Activated naive CD4-positive, alpha-beta T cell treated with anti-CD3 and anti-CD28 coated beads, Interleukin-2, amount 50 U/mL, for 16 hours (primary cell): ENCODE data around the gene NCSTN.

Source experiments
- DNase-seq: peaks from one replicate; pipeline ENCODE4 v3.0.0-alpha.2; 2020

The NCSTN gene

GRCh38 chr1:160352555-160352954 lies 9.4 kb downstream of the NCSTN start:
- DNase-seq: no peak

- no peak for DNase-seq
These were observed 10.0 kb downstream of the NCSTN start for GRCh38 chr1:160353223-160353622.

GRCh38 chr1:160354388-160354985 lies 11.3 kb downstream of the NCSTN start:
- DNase-seq: no peak

GRCh38 chr1:160357286-160358002 lies 14.3 kb downstream of the NCSTN start:
- no peak for DNase-seq

- no peak for DNase-seq
These were observed 14.9 kb downstream of the NCSTN start for GRCh38 chr1:160358073-160358472.

- no peak for DNase-seq
These were observed 16.5 kb downstream of the NCSTN start for GRCh38 chr1:160359559-160360226.

- no peak for DNase-seq
These were observed 17.1 kb downstream of the NCSTN start for GRCh38 chr1:160360227-160360695.

GRCh38 chr1:160361199-160361598 lies 18.0 kb downstream of the NCSTN start:
- DNase-seq: no peak

- no peak for DNase-seq
These were observed 18.6 kb downstream of the NCSTN start for GRCh38 chr1:160361814-160362167.

GRCh38 chr1:160362168-160362957 lies 19.2 kb downstream of the NCSTN start:
- DNase-seq: no peak

- DNase-seq: no peak
These were observed 19.8 kb downstream of the NCSTN start for GRCh38 chr1:160363010-160363409.

- no peak for DNase-seq
These were observed 21.0 kb downstream of the NCSTN start for GRCh38 chr1:160363951-160364735.

- no peak for DNase-seq
These were observed 22.1 kb downstream of the NCSTN start for GRCh38 chr1:160365325-160365724.

GRCh38 chr1:160366731-160367515 lies 23.7 kb downstream of the NCSTN start, which contains the start of gene NHLH1:
NHLH1 (plus strand) TSS chr1:160367071; CDS start chr1:160370732, 3,661 bp downstream.
- DNase-seq: no peak

GRCh38 chr1:160367516-160367900 lies 24.3 kb downstream of the NCSTN start:
- DNase-seq: no peak

GRCh38 chr1:160367934-160368923 lies 25.0 kb downstream of the NCSTN start:
- DNase-seq: no peak

- no peak for DNase-seq
These were observed 25.9 kb downstream of the NCSTN start for GRCh38 chr1:160369087-160369486.

GRCh38 chr1:160370561-160371345 lies 27.6 kb downstream of the NCSTN start:
- DNase-seq: no peak

GRCh38 chr1:160371346-160371631 lies 28.1 kb downstream of the NCSTN start:
- no peak for DNase-seq

- DNase-seq: no peak
These were observed 28.6 kb downstream of the NCSTN start for GRCh38 chr1:160371756-160372155.
